ENCODE results near the gene TM4SF4.

TM4SF4 gene

GRCh38 chr3:149449799-149450198 is 24.7 kb upstream of the TM4SF4 start:
- Histone ChIP-seq H3K9me3 (ENCODE audit: control insufficient read depth, insufficient read depth, low read depth, low read length) (no peaks in the 10 kb centered on the region), H3K4me3 (ENCODE audit: low read depth, low read length) (no peak overlapping the region), H3K27ac (ENCODE audit: extremely low read depth, low read depth, low read length) (no peak overlapping the region), H3K36me3 (ENCODE audit: control insufficient read depth in 2 of 2, insufficient read depth in 1 of 2, low read length in 2 of 2) (no peaks in the 10 kb centered on the region), H3K4me1 (ENCODE audit: control insufficient read depth, insufficient read depth, low read length) (no peaks in the 10 kb centered on the region)
- no peak for TF ChIP-seq ZNF324 (tag by site-specific recombination; IDR thresholded peaks at IDR 0.05)
- no peak for TF ChIP-seq GLI2 (tag by site-specific recombination; IDR thresholded peaks at IDR 0.05; ENCODE audit: borderline replicate concordance, low read depth)
- TF ChIP-seq ZBTB49 (tag by site-specific recombination; IDR thresholded peaks at IDR 0.05; ENCODE audit: low read depth), result no peak
- no peak for TF ChIP-seq ZNF610 (tag by site-specific recombination; IDR thresholded peaks at IDR 0.05; ENCODE audit: borderline replicate concordance)
- no peak for TF ChIP-seq ZNF433 (tag by site-specific recombination; IDR thresholded peaks at IDR 0.05; ENCODE audit: low read depth)
- TF ChIP-seq KLF17 (tag by site-specific recombination; IDR thresholded peaks at IDR 0.05), result no peak
- no peak for TF ChIP-seq ZNF266 (tag by site-specific recombination; IDR thresholded peaks at IDR 0.05; ENCODE audit: low read depth)
- no peak for TF ChIP-seq ZNF350 (tag by site-specific recombination; IDR thresholded peaks at IDR 0.05)
- no peak for TF ChIP-seq ZNF704 (tag by site-specific recombination; IDR thresholded peaks at IDR 0.05)
- TF ChIP-seq ZNF248 (tag by site-specific recombination; IDR thresholded peaks at IDR 0.05), result no peak
- no peak for TF ChIP-seq ZNF114 (tag by site-specific recombination; IDR thresholded peaks at IDR 0.05)
- no peak for TF ChIP-seq ZNF626 (tag by site-specific recombination; IDR thresholded peaks at IDR 0.05)
- CTCF ChIA-PET, result no interaction called here
- POLR2A ChIA-PET, result no interaction called here

- ChIA-PET CTCF (no interaction called here), POLR2A (no interaction called here)
- H3K4me1 ChIP-seq (ENCODE audit: control insufficient read depth, insufficient read depth, low read length), result no peaks in the 10 kb centered on the region
- H3K36me3 ChIP-seq (ENCODE audit: control insufficient read depth in 2 of 2, insufficient read depth in 1 of 2, low read length in 2 of 2), result no peaks in the 10 kb centered on the region
- no peak overlapping the region for H3K4me3 ChIP-seq (ENCODE audit: low read depth, low read length)
- TF ChIP-seq ZNF518A (tag by site-specific recombination; conservative IDR thresholded peaks at IDR 0.05; ENCODE audit: low read depth), result no peak
- peak; percentile 23 for TF ChIP-seq SETDB1 (IDR thresholded peaks at IDR 0.05; ENCODE audit: insufficient read length, low read length)
- TF ChIP-seq ZNF48 (tag by site-specific recombination; IDR thresholded peaks at IDR 0.05), result no peak
- no peaks in the 10 kb centered on the region for H3K9me3 ChIP-seq (ENCODE audit: control insufficient read depth, insufficient read depth, low read depth, low read length)
- H3K27ac ChIP-seq (ENCODE audit: extremely low read depth, low read depth, low read length), result no peak overlapping the region
Observed at GRCh38 chr3:149450281-149450680, 24.2 kb upstream of the TM4SF4 start.
